H9 (cell line): Measurements from ENCODE around the gene ANTXRL. TPM values are rescaled to one million over a fixed set of nuclear protein-coding genes. Genes with fewer than 3 reads are reported as not detected.

Source experiments
- DNase-seq: peaks from one replicate; pipeline ENCODE4 v3.0.0-alpha.2; 2017
- H2AFZ ChIP-seq: one replicate; pipeline ENCODE4 v1.6.1; 2013; ENCODE audit warnings: mild to moderate bottlenecking, low read length, control low read depth, moderate library complexity
- H2AK5ac ChIP-seq: 2 replicates; pipeline ENCODE4 v1.6.1; 2013; ENCODE audit warnings: low read length, control low read depth, mixed read lengths; ENCODE audit not compliant: insufficient read length
- H2BK120ac ChIP-seq: one replicate; pipeline ENCODE4 v1.6.1; 2013; ENCODE audit warnings: low read depth, mild to moderate bottlenecking, low read length, control low read depth, inconsistent platforms; ENCODE audit not compliant: poor library complexity, severe bottlenecking
- H2BK12ac ChIP-seq: 2 replicates; pipeline ENCODE4 v1.6.1; 2013; ENCODE audit warnings: low read length, control low read depth, mixed read lengths, low read depth; ENCODE audit not compliant: insufficient read length
- H2BK15ac ChIP-seq: 2 replicates; pipeline ENCODE4 v1.6.1; 2013; ENCODE audit warnings: low read depth, low read length, control low read depth
- H2BK20ac ChIP-seq: one replicate; pipeline ENCODE4 v1.6.1; 2013; ENCODE audit warnings: low read depth, mild to moderate bottlenecking, low read length, control low read depth, inconsistent platforms; ENCODE audit not compliant: poor library complexity, severe bottlenecking
- H2BK5ac ChIP-seq: 2 replicates; pipeline ENCODE4 v1.6.1; 2013; ENCODE audit warnings: low read length, control low read depth, mixed read lengths; ENCODE audit not compliant: insufficient read length
- H3K14ac ChIP-seq: 2 replicates; pipeline ENCODE4 v1.6.1; 2013; ENCODE audit warnings: low read length, control low read depth; ENCODE audit not compliant: insufficient read depth
- H3K18ac ChIP-seq: 2 replicates; pipeline ENCODE4 v1.6.1; 2013; ENCODE audit warnings: low read depth, mild to moderate bottlenecking, mixed read lengths, low read length, control low read depth; ENCODE audit not compliant: insufficient read length
- H3K23ac ChIP-seq: 2 replicates; pipeline ENCODE4 v1.6.1; 2013; ENCODE audit warnings: low read length, control low read depth, mixed read lengths, low read depth; ENCODE audit not compliant: insufficient read length
- H3K23me2 ChIP-seq: 2 replicates; pipeline ENCODE4 v1.6.1; 2013; ENCODE audit warnings: low read depth, mild to moderate bottlenecking, mixed read lengths, low read length, control low read depth; ENCODE audit not compliant: insufficient read length, poor library complexity, severe bottlenecking
- H3K27ac ChIP-seq: 2 replicates; pipeline ENCODE4 v1.5.1; 2013; ENCODE audit warnings: low read length, control low read depth, mixed read lengths, low read depth; ENCODE audit not compliant: insufficient read length
- H3K27me3 ChIP-seq: 2 replicates; pipeline ENCODE4 v1.6.1; 2013; ENCODE audit warnings: low read length, control low read depth, inconsistent platforms; ENCODE audit not compliant: insufficient read depth
- H3K4ac ChIP-seq: 2 replicates; pipeline ENCODE4 v1.6.1; 2013; ENCODE audit warnings: low read depth, mild to moderate bottlenecking, control low read depth, inconsistent platforms, low read length, moderate library complexity
- H3K4me1 ChIP-seq: 2 replicates; pipeline ENCODE4 v1.6.1; 2013; ENCODE audit warnings: low read length, control low read depth, inconsistent platforms; ENCODE audit not compliant: insufficient read depth
- H3K4me2 ChIP-seq: 2 replicates; pipeline ENCODE4 v1.6.1; 2013; ENCODE audit warnings: low read length, control low read depth, mixed read lengths; ENCODE audit not compliant: insufficient read length, insufficient read depth
- H3K56ac ChIP-seq: 2 replicates; pipeline ENCODE4 v1.6.1; 2013; ENCODE audit warnings: low read depth, mild to moderate bottlenecking, mixed read lengths, low read length, control low read depth; ENCODE audit not compliant: insufficient read length
- H3K79me1 ChIP-seq: 2 replicates; pipeline ENCODE4 v1.6.1; 2013; ENCODE audit warnings: low read depth, mild to moderate bottlenecking, moderate library complexity, low read length, control low read depth, inconsistent platforms; ENCODE audit not compliant: insufficient read depth, poor library complexity, severe bottlenecking
- H3K79me2 ChIP-seq: 2 replicates; pipeline ENCODE4 v1.6.1; 2013; ENCODE audit warnings: low read length, control low read depth, inconsistent platforms; ENCODE audit not compliant: insufficient read depth
- H3K9ac ChIP-seq: 2 replicates; pipeline ENCODE4 v1.6.1; 2013; ENCODE audit warnings: low read length, control low read depth, mixed read lengths; ENCODE audit not compliant: insufficient read length; ENCODE audit errors: extremely low read depth
- H3K9me3 ChIP-seq: one replicate; pipeline ENCODE4 v1.6.1; 2013; ENCODE audit warnings: low read depth, low read length, inconsistent platforms; ENCODE audit not compliant: control insufficient read depth
- H3T11ph ChIP-seq: one replicate; pipeline ENCODE4 v1.6.1; 2013; ENCODE audit warnings: mild to moderate bottlenecking, low read length, control low read depth, inconsistent platforms
- H4K20me1 ChIP-seq: one replicate; pipeline ENCODE4 v1.6.1; 2013; ENCODE audit not compliant: control insufficient read depth, insufficient read length, insufficient read depth
- H4K5ac ChIP-seq: 2 replicates; pipeline ENCODE4 v1.6.1; 2013; ENCODE audit warnings: low read depth, mild to moderate bottlenecking, mixed read lengths, low read length, control low read depth; ENCODE audit not compliant: insufficient read length
- H4K8ac ChIP-seq: replicated peaks from 2 replicates; pipeline ENCODE4 v1.6.1; 2013; ENCODE audit warnings: low read length, control low read depth, mixed read lengths, low read depth; ENCODE audit not compliant: insufficient read length
- H4K91ac ChIP-seq: 2 replicates; pipeline ENCODE4 v1.6.1; 2013; ENCODE audit warnings: low read depth, mild to moderate bottlenecking, moderate library complexity, mixed read lengths, low read length, control low read depth; ENCODE audit not compliant: insufficient read length
- H3K27ac Mint-ChIP-seq, 3 experiments: 2 replicates in 2 of 3; 3 replicates in 1 of 3; pipeline ENCODE4 v1.8.0; 2020 to 2021; ENCODE audit warnings: mixed read lengths in 3 of 3, mild to moderate bottlenecking in 1 of 3, moderate library complexity in 1 of 3
- H3K27me3 Mint-ChIP-seq: 2 replicates; pipeline ENCODE4 v1.8.0; 2021; ENCODE audit warnings: low read depth, mild to moderate bottlenecking, moderate library complexity, mixed read lengths
- H3K36me3 Mint-ChIP-seq, 3 experiments: 2 replicates in 2 of 3; 3 replicates in 1 of 3; pipeline ENCODE4 v1.8.0; 2020 to 2021; ENCODE audit warnings: low read depth in 3 of 3, mixed read lengths in 3 of 3; ENCODE audit not compliant: insufficient read depth in 1 of 3
- H3K4me1 Mint-ChIP-seq, 2 experiments: 2 replicates each; pipeline ENCODE4 v1.8.0; 2020; ENCODE audit warnings: mixed read lengths in 2 of 2
- H3K4me3 Mint-ChIP-seq, 2 experiments: 2 replicates in 1 of 2; 3 replicates in 1 of 2; pipeline ENCODE4 v1.8.0; 2020 to 2021; ENCODE audit warnings: mild to moderate bottlenecking in 2 of 2, mixed read lengths in 2 of 2, moderate library complexity in 1 of 2
- H3K9me3 Mint-ChIP-seq, 2 experiments: 2 replicates in 1 of 2; 3 replicates in 1 of 2; pipeline ENCODE4 v1.8.0; 2020; ENCODE audit warnings: mild to moderate bottlenecking in 2 of 2, mixed read lengths in 2 of 2, moderate library complexity in 1 of 2
- WGBS: extraction: QIAGEN DNeasy Blood & Tissue Kit; methylation state at CpG from one replicate; pipeline ENCODE4 v1.1.7; 2013; ENCODE audit warnings: missing lambda C conversion rate, low lambda C conversion rate, mixed read lengths; ENCODE audit not compliant: insufficient read length; ENCODE audit errors: extremely low coverage; 5-methylcytosine and 5-hydroxymethylcytosine counted together
- total RNA-seq: library from RNA; stranded (reverse); gene quantifications from 2 replicates; pipeline ENCODE4 v1.2.1, GENCODE V29; 2021
- TF ChIP-seq, protein P1 (sequence below): fragments of 200-600 bp; sonication (generic); conservative IDR thresholded peaks from 3 replicates; pipeline ENCODE4 v1.8.0; 2021; ENCODE audit warnings: antibody characterized with exemption, mild to moderate bottlenecking

Gene ANTXRL
- total RNA-seq, 1 experiment from 2014 or later, result not detected

DNA sequence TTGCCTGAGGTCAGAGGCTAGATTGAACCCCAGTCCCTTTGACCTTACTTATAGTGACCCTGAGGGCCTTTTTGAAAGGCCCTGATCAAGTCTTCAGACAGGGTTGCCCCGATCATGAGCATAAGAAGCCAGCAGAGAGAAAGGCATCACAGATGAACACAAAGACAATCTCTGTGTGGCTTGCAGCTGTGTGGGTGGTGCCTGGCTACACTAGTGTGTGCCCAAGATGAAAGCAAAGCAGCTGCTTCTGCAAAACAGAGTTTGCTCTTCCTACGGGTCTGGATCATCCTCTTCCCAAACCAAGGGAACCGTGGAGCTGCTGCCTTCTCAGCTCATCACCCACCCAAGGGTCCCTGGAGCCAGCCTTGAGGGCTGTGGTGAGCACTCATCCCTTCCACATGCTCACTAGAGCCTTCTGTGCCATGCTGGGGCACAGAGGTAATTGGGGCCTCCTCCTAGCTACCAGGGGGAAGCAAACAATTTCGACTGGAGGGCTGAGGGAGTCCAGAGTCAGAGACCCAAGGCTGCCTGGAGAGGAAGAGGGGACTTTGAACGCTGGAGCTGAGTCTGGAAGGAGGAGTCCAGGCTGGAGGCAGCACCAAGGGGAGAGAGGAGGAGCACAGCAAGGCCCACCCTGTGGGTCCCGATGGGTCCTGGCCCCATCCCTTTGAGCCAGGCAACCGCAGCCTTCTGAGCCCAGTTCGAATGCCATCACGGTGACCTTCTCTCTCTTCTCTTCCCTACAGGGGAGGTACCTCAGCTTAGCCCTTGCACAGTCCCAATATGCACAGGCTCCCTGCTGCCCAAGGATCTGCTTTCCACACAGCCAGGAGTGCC is 42.3 kb downstream of the ANTXRL start:
- no peak overlapping the region for H4K5ac ChIP-seq
- no peak overlapping the region for H4K91ac ChIP-seq
- no peak overlapping the region for H2BK15ac ChIP-seq
- TF ChIP-seq, protein P1, sequence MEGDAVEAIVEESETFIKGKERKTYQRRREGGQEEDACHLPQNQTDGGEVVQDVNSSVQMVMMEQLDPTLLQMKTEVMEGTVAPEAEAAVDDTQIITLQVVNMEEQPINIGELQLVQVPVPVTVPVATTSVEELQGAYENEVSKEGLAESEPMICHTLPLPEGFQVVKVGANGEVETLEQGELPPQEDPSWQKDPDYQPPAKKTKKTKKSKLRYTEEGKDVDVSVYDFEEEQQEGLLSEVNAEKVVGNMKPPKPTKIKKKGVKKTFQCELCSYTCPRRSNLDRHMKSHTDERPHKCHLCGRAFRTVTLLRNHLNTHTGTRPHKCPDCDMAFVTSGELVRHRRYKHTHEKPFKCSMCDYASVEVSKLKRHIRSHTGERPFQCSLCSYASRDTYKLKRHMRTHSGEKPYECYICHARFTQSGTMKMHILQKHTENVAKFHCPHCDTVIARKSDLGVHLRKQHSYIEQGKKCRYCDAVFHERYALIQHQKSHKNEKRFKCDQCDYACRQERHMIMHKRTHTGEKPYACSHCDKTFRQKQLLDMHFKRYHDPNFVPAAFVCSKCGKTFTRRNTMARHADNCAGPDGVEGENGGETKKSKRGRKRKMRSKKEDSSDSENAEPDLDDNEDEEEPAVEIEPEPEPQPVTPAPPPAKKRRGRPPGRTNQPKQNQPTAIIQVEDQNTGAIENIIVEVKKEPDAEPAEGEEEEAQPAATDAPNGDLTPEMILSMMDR, result no peak
- H3K79me1 ChIP-seq, result no peaks in the 10 kb centered on the region
- Mint-ChIP-seq H3K4me3 (no peak overlapping the region), H3K27me3 (no peaks in the 10 kb centered on the region; the same call in 1 of the 2 replicates), H3K4me1 (peaks cover 13% of the 10 kb centered on the region in 2 experiments), H3K9me3 (no peaks in the 10 kb centered on the region; a peak in 1 of 5 replicates), H3K36me3 (no peaks in the 10 kb centered on the region), H3K27ac (no peak overlapping the region)
- H4K8ac ChIP-seq, result no peak overlapping the region
- no CpG with 5 or more reads among the region's 9 CpGs for WGBS
- no peak overlapping the region for H2BK120ac ChIP-seq
- H3K27ac ChIP-seq, result no peak overlapping the region
- H3K4me2 ChIP-seq, result no peak overlapping the region
- no peak overlapping the region for H3K4ac ChIP-seq
- H2BK12ac ChIP-seq, result no peak overlapping the region
- peak; percentile 14 for DNase-seq
- H2AFZ ChIP-seq, result no peak overlapping the region
- no peak overlapping the region for H3K14ac ChIP-seq
- H3K18ac ChIP-seq, result no peak overlapping the region
- no peaks in the 10 kb centered on the region; the same call in 1 of the 2 replicates for H3K4me1 ChIP-seq
- no peaks in the 10 kb centered on the region for H3K79me2 ChIP-seq
- no peaks in the 10 kb centered on the region for H3K27me3 ChIP-seq
- H3K9ac ChIP-seq, result no peak overlapping the region
- H2BK5ac ChIP-seq, result no peak overlapping the region
- no peaks in the 10 kb centered on the region for H3K9me3 ChIP-seq
- no peak overlapping the region for H2AK5ac ChIP-seq
- H3K23ac ChIP-seq, result no peak overlapping the region
- no peak overlapping the region for H2BK20ac ChIP-seq
- H4K20me1 ChIP-seq, result no peaks in the 10 kb centered on the region
- H3K23me2 ChIP-seq, result no peaks in the 10 kb centered on the region
- H3T11ph ChIP-seq, result no peak overlapping the region
- H3K56ac ChIP-seq, result no peak overlapping the region
